Jurkat, Clone E6-1 (cell line): ENCODE results near the gene TSPAN15.

ENCODE experiments used
- DNase-seq: peaks from one replicate; pipeline ENCODE4 v3.0.0-alpha.2; 2011; ENCODE audit warnings: low read depth, low spot score
- H3K4me3 ChIP-seq: 2 replicates; pipeline ENCODE4 v1.5.1; 2011; ENCODE audit warnings: mild to moderate bottlenecking, low read length, control low read depth, moderate library complexity

Gene TSPAN15

DNA sequence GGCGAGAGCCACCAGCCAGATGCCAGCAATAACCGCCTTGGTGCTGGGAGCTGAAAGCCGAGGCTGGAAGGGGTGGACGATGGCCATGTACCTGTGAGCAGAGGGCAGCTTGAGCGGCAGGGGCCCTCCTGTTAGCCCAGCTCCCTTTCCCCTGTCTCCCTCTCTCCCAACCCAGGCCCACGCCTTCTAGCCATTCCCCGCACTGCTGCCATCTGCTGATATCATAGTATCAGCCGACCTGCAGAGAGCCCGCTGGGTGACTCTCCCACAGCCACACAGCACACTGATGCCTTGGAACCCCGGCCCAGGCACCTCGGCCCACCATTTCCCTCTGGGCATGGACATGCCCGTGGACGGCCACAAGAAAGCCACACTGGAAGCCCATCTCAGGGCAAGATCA is 36.2 kb upstream of the TSPAN15 start:
- DNase-seq, result no peak
- no peak overlapping the region for H3K4me3 ChIP-seq

DNA sequence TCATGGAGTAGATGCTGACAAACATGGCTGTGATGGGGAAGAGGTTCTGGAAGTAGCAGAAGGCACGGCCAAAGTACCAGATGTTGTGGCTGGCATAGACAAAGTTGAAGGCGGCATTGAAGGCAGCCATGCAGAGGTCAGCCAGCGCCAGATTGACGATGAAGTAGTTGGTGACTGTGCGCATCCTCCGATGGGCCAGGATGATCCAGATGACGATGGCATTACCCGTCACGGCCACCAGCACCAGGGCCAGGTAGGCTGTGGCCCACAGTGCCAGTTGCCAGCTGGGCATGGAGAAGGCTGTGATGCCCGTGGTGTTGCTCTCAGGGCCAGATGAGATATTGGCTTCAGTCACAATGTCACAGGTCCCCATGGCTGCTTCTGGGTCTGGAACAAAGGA is 35.3 kb upstream of the TSPAN15 start:
- no peak overlapping the region for H3K4me3 ChIP-seq
- no peak for DNase-seq

DNA sequence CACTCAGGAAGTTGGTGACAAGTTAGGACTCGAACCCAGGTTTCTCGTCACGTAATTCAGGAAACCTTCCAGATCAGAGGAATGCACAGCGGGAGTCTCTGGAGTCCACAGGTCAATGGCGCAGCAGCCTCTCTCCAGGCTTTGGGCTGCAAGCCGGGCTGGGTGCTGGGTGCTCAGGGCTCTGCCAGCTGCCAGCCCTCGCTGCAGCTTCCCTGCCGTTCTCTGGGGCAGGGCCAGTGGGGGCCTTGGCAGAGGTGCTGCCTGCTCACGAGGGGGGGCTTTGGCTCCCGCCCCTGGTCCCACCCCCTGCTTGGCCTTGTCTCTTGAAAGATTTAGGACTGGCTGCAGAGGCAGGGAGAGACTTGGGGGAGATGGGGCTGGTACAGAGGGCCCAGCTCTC is 34.6 kb upstream of the TSPAN15 start, which contains the start of gene TACR2:
TSS of gene TACR2 (minus strand) at position 224 of the 400 bp plus-strand sequence. CDS start 595 bp downstream, outside the sequence.
- DNase-seq, result no peak
- no peak within 1 kb of the TSS for H3K4me3 ChIP-seq

DNA sequence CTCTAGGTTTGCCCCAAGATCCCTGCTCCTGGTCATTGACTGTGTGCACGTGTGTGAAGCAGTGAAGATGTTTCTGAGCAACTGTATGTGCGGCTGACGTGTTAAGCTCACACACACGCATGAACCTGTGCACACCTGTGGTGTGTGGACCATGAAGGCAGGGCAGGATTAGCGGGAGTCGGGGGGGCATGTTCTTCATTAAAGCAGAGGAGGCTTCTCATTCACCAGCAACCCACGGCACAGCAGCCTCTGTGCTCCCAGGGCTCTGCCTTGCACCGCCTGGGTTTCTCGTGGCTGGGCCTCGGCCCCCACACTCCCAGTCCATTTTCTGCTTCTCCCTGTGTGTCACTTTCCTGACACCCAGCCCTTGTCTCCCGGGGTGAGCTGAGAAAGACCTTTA is 33.7 kb upstream of the TSPAN15 start:
- no peak overlapping the region for H3K4me3 ChIP-seq
- no peak for DNase-seq

DNA sequence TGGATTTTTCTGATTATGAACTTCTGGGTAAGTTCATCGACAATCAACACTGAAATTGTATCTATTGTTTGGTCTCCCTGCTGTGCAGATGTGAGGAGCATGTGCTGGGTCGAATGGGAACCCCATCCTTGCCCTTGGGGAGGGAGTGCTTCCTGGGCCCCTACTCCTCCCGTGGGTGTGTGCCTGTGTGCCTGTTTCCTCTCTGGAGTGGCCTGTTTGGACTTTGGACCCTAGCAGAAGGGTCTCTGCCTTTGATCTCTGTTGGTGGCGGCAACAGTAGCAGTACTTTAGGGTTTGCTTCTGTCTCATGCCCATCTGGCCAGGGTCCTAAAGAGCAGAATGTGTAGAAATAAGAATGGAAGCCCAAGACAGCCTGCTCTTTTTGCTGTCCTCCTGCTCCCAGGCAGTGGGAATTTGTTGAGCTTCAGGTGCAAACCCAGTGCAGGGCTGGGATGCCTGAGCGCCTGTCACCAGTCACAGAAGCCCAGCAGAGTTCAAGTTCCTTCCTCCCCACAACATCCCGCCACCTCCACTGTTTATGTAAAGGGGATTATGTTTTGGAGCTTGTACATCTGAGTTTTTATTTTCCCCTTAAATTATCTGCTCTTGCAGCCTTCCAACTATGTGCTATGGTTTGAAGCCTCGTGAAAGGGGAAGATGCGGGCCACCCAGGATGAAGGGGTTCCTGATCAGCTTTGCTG is 33.1 kb upstream of the TSPAN15 start:
- H3K4me3 ChIP-seq, result no peak overlapping the region
- DNase-seq, result no peak

DNA sequence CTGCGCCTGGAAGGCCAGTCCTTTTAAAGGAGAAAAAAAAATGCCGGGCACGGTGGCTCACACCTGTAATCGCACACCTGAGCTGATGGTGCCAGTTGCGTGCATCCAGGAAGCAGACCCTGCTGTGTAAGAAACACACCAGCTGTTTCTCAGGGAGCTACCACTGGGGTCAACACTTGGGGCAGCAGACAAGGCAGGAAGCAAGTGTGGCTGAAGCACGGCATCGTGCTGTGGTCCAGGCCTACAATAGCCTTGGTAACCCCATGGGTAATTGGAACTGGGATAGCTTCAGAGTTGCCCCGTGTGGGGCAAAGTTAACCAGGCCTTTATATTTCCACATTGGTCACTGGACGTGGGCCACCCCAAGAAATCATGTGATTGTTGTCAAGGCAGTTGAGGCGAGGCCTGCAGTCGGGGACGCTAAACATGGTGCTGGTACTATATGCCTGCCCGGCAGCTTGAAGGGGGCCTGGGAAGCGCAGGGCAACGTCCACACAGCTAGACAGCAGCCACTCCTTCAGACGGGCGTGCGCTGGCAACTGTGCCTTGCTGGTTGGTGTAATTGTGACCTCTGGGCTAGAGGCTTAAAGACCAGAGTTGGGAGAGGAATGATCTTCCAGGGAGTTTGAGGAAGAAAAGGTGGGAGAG is 32.0 kb upstream of the TSPAN15 start:
- no peak for DNase-seq
- no peak overlapping the region for H3K4me3 ChIP-seq

DNA sequence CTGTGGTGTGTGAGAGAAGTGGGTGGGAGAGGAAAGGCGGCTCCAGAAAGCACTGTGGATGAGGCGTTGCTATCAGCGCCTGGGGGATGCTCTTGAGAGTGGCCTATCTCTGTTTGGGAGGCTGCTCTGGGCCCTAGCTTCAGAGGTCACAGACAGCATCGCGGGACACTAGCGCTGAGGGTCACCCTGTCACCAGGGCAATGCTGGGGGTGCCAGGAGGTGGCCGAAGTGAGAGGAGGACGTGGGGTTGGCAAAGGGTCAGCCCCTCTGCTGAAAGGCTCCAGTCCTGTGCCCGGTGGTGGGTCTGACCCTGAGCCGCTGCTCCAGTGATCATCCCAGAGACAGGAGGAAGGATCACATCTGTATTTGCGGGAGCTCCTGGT is 31.5 kb upstream of the TSPAN15 start:
- no peak overlapping the region for H3K4me3 ChIP-seq
- DNase-seq, result no peak

DNA sequence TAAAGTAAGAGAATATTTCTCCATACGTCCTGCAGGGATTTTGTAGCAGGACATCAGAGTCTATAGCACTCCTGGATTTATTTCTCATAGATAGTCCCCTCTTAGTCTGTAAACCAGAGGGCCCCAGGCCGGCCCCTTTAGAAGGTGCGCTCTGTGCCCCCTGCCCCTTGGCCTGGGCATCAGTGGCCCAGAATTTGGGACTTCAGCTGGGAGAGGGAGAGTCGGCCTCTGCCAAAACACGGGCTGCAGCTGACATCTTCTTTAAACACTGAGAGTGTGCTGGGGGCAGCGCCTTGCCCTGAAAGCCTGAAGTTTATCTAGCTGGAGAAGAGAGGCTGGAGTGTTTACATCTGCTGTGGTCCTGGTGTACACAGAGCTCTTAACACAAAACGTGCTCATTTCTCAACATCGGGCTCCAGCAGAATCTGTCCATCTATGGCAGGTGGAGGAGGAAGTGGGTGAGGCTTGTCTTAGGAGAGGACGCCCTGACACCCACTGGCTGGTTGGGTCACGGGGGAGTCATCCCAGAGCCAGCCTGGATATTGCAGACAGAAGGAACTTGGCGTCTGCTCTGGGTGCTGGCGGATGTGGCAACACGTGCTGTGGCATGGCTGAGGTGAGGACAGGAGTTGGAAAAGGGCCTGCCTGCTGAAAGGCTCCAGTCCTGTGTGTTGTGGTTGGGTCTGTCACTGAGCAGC is 29.5 kb upstream of the TSPAN15 start:
- no peak overlapping the region for H3K4me3 ChIP-seq
- peak; percentile 57 for DNase-seq

DNA sequence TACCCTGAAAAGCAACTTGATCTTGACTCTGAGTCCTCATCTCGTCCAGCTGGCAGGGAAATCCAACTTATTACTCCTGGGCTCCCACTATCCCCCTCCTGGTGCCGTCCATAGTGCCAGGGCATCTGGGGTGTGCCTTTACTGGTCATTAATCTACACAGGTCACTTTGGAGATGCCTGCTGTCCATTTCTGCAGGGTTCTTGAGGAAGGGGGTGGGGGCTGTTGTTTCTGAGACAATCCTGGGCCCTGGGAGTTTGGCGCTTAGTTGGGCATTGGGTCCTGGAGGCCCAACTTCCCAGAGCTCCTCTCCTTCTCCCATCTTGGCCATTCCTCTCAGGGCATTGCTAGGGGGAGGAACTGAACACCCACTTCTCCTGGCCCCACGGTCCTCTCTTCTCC is 28.6 kb upstream of the TSPAN15 start:
- DNase-seq, result no peak
- H3K4me3 ChIP-seq, result no peak overlapping the region

DNA sequence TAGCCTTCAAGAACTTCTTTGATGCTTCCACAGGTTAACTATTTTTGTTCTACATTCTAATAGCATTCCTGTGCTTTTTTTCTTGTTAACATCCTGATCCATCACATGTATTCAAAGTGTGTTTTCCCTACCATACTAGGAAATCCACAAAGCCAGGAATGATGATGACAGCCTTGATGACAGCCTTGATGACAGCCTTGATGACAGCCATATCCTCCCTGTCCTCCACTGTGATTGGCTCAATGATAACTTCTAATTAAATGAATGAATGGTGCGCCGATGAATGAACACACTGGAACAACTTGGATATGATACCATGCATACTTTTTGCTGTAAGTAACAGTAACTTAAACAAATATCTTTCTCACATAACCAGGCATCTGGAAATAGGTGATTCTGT is 26.2 kb upstream of the TSPAN15 start:
- DNase-seq, result no peak
- no peak overlapping the region for H3K4me3 ChIP-seq

DNA sequence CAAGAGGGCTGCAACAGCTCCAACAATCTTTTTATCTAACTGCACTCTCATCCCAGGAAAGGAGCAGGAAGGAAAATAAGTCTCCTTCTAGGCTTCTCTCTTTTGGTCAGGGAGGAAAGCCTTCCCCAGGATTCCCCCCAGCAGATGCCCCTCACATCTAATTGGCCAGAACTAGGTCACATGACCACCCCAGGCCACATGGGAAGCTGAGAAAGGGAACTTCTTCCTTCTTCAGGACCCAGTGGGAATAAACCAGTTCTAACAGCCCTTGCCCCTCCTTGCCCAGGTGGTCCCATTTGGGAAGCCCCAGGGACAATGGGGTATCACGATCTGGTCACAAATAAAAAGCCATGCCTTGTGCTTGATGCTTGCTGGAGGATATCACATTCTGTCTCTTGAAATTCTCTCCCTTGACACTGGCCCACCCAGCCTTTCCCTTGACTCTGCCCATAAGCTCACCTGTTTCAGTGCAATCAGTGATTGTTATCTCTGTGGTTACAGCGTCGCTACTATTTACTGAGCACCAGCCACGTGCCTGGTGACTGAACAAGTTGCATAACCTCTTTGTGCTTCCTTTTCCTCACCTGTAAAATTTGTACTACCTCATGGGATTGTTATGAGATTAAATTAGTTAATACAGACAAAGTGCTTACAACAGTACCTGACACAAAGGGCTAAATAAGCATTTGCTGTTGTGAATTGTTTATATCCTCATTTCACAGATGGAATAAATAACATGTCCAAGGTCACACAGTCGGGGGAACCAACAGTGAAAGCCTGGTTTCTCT is 25.6 kb upstream of the TSPAN15 start:
- peak; percentile 79 for DNase-seq
- no peak overlapping the region for H3K4me3 ChIP-seq

DNA sequence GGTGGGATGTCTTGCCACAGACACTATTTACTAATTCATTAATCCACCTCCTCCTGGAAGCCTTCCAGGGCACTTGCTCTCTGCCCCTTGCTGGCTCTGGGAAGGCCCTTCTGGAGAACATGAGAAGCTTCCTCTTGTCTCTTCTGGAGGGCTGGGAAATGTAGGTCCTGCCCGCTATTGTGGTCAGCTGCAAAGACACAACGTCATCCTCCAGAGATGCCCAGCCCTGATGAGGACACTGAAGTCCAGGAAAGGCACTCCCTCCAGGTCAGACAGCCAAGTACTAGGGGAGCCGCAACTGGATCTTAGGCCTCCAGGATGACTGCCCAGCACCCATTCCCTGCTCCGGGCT is 24.9 kb upstream of the TSPAN15 start:
- no peak overlapping the region for H3K4me3 ChIP-seq
- DNase-seq, result no peak

DNA sequence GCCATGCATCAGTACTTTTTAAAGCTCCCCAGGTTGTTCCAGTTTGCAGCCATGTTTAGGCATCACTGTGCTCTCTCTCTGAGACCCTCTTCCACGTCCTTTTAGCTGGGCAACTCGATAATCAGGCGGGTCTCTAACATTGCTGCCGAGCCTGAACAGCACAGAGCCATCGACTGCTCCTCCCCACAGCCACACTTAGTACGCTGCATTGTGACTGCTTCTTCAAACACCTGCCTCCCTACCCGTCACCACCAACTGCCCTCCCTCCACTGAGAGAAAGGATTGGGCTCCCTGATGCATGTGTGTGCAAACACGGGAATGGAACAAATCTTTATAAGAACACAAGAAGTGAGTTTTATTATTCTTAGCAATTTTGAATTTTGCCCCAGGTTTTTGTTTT is 23.1 kb upstream of the TSPAN15 start:
- DNase-seq, result peak; percentile 39
- no peak overlapping the region for H3K4me3 ChIP-seq

DNA sequence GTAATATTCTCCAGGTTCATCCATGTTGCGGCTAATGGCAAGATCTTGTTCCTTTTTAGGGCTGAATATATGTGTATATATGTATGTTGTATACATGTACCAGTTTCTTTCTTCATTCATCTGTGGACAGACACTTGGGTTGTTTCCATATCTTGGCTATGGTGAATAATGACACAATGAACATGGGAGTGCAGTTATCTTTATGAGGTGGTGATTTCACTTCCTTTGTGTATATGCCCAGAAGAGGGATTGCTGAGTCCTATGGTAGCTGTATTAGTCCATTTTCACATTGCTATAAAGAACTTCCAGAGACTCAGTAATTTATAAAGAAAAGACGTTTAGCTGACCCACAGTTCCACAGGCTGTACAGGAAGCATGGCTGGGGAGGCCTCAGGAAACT is 17.1 kb upstream of the TSPAN15 start:
- no peak for DNase-seq
- no peak overlapping the region for H3K4me3 ChIP-seq

DNA sequence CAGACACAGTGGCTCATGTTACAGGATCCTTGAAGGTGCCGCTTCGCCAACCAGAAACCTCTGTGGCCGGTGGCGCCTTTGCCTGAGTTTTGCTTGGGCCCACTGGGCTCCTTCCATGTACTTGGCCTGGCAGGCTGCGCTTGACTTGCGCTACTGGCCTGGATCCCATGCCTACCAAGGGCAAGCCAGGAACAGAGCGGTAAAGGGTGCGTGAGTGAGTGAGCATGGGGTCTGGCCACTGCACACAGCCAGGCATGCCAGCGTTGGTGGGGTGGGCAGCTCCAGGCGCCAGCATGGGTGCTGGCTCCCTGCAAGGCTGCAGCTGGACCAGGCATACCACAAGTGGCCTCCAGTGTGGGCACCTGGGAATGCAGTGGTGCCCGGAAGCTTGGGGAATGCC is 16.3 kb upstream of the TSPAN15 start:
- DNase-seq, result no peak

DNA sequence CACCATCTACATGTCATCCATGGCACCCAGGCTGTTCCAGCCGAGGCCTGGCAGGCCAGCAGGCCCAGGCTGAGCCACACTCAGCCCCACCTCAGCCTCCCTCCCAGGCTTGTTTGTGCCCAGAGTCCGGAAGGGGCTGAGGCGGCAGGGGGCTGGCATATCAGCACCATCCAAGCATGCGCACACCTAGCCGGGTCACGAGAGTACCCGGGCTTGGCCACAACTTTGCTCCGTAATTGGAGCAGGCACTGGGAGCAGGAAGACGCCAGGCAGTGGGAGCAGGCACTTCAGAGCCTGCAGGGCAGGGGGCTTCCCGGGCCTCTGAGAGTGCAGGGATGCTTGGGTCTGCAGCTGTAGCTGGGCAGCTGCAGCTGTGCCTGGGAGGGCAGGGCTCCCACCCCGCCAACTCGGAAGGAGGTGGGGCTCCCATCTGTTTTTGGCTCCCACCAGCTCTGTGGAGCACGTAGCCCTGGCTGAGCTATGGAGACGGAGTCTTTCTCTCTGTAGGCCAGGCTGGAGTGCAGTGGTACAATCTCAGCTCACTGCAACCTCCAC is 15.2 kb upstream of the TSPAN15 start:
- H3K4me3 ChIP-seq, result no peak overlapping the region
- no peak for DNase-seq

More for the DNA sequence above, 16.3 kb upstream of the TSPAN15 start:
- no peak overlapping the region for H3K4me3 ChIP-seq

DNA sequence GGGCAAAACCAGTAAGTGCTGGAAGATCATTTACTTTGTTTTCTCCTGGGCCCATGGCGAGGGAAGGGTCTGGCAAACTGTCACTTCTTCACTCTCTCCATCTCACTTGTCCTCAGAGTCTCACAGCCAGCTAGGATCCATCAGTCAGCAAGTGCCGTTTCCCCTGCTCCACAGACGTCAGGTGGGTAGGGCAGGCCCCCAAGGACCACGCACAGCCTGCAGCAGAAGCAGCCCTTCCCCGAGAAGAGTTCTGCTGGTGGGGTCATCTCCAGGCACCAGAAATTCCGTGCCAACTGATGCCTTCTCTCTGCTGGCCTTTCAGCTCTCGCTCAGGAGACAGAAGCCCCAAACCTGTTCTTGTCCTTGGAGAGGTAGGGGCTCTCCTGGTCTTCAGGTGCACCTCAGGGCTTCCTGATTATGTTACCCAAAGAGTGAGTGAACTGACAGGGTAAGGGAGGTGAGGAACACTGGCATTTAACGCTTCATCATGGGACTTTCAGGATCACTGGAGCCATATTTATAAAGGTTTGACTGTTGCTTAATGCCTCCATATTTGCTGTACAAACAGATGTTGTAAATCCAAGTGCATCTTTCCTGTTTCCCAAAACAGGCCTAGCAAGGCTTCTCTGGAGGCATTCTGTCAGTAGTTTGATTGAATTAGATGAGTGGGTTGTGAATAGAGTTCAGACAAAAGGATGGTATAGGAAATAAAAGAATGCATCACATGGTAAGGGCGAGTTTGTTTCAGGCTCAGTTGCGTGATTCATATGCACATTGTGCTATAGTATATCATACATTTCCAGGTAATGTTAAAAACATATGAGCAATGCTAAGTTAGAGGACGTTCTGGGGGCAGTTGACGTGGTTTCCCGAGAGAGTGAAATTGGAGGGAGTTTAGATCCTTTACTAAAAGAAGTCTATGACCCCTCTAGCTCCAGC is 13.7 kb upstream of the TSPAN15 start:
- no peak for DNase-seq
- H3K4me3 ChIP-seq, result no peak overlapping the region

DNA sequence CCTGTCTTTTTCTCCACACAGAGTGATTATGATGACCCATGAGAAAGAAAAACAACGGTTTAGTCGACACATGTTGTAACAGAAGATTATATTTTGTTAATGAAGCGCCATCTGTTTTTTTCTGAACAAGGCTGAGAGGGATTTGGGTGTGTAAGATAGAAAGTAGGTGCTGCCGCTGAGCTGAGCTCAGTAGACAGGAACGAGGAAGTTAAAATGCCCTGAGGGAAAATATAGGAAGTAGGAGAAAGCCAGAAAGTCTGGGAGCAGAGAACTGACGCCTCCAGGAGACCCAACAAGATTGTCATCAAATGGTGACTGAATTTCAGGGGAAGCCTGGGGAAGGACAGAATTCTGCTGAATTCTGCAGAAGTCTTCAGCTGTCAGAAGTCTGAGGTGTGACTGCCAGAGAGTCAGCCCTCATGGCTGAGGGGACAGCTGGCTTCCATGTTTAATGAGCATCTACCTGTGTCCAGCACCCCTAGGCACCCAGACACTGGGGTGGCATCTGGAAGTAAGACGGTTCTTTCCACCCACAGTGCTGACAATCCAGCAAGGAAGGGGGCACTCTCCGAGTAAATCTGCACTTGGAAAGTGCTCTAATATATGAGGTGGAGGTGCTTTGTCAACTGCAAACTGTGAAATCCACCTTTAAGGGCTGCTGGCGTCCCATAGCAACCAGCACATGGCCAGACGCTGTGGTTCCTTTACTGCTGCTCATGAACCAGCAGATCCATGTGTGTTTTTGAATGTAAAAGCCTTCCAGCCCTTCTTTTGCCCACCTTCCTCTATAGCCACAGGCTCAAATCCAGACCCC is 12.5 kb upstream of the TSPAN15 start:
- no peak overlapping the region for H3K4me3 ChIP-seq
- DNase-seq, result no peak
